Measurements from ENCODE around the gene NAB1. TPM values are rescaled to one million over a fixed set of nuclear protein-coding genes. Genes with fewer than 3 reads are reported as not detected.
"Not testable (repeated sequence)": the region's sequence is repeated elsewhere in the genome, so short reads cannot be mapped to it uniquely, and the experiment has no call there.

Gene NAB1
- total RNA-seq, 1 experiment from 2014 or later, result 45.5 TPM

- no peak for DNase-seq (ENCODE audit: low spot score)
These were observed 21.5 kb downstream of the NAB1 start for GRCh38 chr2:190670182-190670946.

- no peak for DNase-seq (ENCODE audit: low spot score)
These were observed 26.2 kb downstream of the NAB1 start for GRCh38 chr2:190674966-190675650.

GRCh38 chr2:190677255-190677654 is 28.4 kb downstream of the NAB1 start:
- no peak for DNase-seq (ENCODE audit: low spot score)

GRCh38 chr2:190678444-190679162 is 29.7 kb downstream of the NAB1 start:
- no peak for DNase-seq (ENCODE audit: low spot score)

- DNase-seq (ENCODE audit: low spot score), result no peak
These were observed 30.5 kb downstream of the NAB1 start for GRCh38 chr2:190679391-190679790.

GRCh38 chr2:190679813-190680591 is 31.1 kb downstream of the NAB1 start:
- peak; percentile 33 for DNase-seq (ENCODE audit: low spot score)

GRCh38 chr2:190682168-190682567 is 33.3 kb downstream of the NAB1 start:
- peak; percentile 76 for DNase-seq (ENCODE audit: low spot score)

- no peak for DNase-seq (ENCODE audit: low spot score)
These were observed 34.9 kb downstream of the NAB1 start for GRCh38 chr2:190683802-190684201.

GRCh38 chr2:190684931-190685330 is 36.0 kb downstream of the NAB1 start:
- DNase-seq (ENCODE audit: low spot score), result no peak

- no peak for DNase-seq (ENCODE audit: low spot score)
These were observed 36.5 kb downstream of the NAB1 start for GRCh38 chr2:190685333-190685732.

- no peak for DNase-seq (ENCODE audit: low spot score)
These were observed 44.8 kb downstream of the NAB1 start for GRCh38 chr2:190693533-190694232.

GRCh38 chr2:190694479-190694878 is 45.6 kb downstream of the NAB1 start:
- DNase-seq (ENCODE audit: low spot score), result no peak

GRCh38 chr2:190695739-190696138 is 46.9 kb downstream of the NAB1 start:
- DNase-seq (ENCODE audit: low spot score), result no peak

GRCh38 chr2:190696792-190697398 is 48.0 kb downstream of the NAB1 start:
- no peak for DNase-seq (ENCODE audit: low spot score)

- no peak for DNase-seq (ENCODE audit: low spot score)
These were observed 48.5 kb downstream of the NAB1 start for GRCh38 chr2:190697421-190697820.

GRCh38 chr2:190698895-190699294 is 50.0 kb downstream of the NAB1 start:
- DNase-seq (ENCODE audit: low spot score), result no peak

- no peak for DNase-seq (ENCODE audit: low spot score)
These were observed 52.7 kb downstream of the NAB1 start for GRCh38 chr2:190701586-190701985.

- DNase-seq (ENCODE audit: low spot score), result no peak
These were observed 56.4 kb downstream of the NAB1 start for GRCh38 chr2:190705280-190705679.

- DNase-seq (ENCODE audit: low spot score), result no peak
These were observed 58.8 kb downstream of the NAB1 start for GRCh38 chr2:190707726-190708125.

- not testable (repeated sequence) for DNase-seq (ENCODE audit: low spot score)
These were observed 59.8 kb downstream of the NAB1 start for GRCh38 chr2:190708650-190709049.

GRCh38 chr2:190711069-190711468 is 62.2 kb downstream of the NAB1 start:
- no peak for DNase-seq (ENCODE audit: low spot score)

All from A172 (cell line).